Lower leg skin (tissue), 3 donors: ENCODE results near the gene PXDN.

Experiments
- CTCF ChIP-seq, 3 donors: fragments of 450-650 bp; IDR thresholded peaks; one replicate each; pipeline ENCODE4 v1.5.1; 2016; ENCODE audit warnings: antibody characterized with exemption in 3 of 3, mild to moderate bottlenecking in 3 of 3, moderate library complexity in 2 of 3
- POLR2A ChIP-seq, 2 donors: fragments of 450-650 bp; IDR thresholded peaks; one replicate each; pipeline ENCODE4 v1.6.1; 2016 to 2017; ENCODE audit warnings: antibody characterized with exemption in 2 of 2, mild to moderate bottlenecking in 1 of 2, moderate library complexity in 1 of 2

GRCh38 chr2:1716441-1716840 lies 27.9 kb downstream of the PXDN start:
- no peak for TF ChIP-seq CTCF (IDR thresholded peaks at IDR 0.05)
- TF ChIP-seq POLR2A (IDR thresholded peaks at IDR 0.05), result no peak
